Smooth muscle cell (in vitro differentiated cells): Measurements from ENCODE around the gene F12. TPM values are rescaled to one million over a fixed set of nuclear protein-coding genes. Genes with fewer than 3 reads are reported as not detected.

ENCODE experiments used
- DNase-seq: peaks from one replicate; lab custom pipeline; 2025; ENCODE audit not compliant: unreplicated experiment; lab: John Stamatoyannopoulos, UW
- H2AFZ ChIP-seq: fragments of 200-600 bp; sonication (generic); 2 replicates; pipeline ENCODE4 v1.6.0; 2016; ENCODE audit warnings: antibody characterized with exemption, low read depth, mild to moderate bottlenecking
- H3F3A ChIP-seq: fragments of 200-600 bp; sonication (generic); 2 replicates; pipeline ENCODE4 v1.6.0; 2017; ENCODE audit warnings: antibody characterized with exemption, low read depth
- H3K27ac ChIP-seq: fragments of 200-600 bp; sonication (generic); 2 replicates; pipeline ENCODE4 v1.5.1; 2016; ENCODE audit warnings: low read depth, mild to moderate bottlenecking
- H3K27me3 ChIP-seq: fragments of 200-600 bp; sonication (generic); 2 replicates; pipeline ENCODE4 v1.6.1; 2016; ENCODE audit warnings: low read depth, mild to moderate bottlenecking
- H3K36me3 ChIP-seq: fragments of 200-600 bp; sonication (generic); 2 replicates; pipeline ENCODE4 v1.5.1; 2016; ENCODE audit warnings: low read depth
- H3K4me1 ChIP-seq: fragments of 200-600 bp; sonication (generic); 2 replicates; pipeline ENCODE4 v1.5.1; 2016; ENCODE audit warnings: low read depth
- H3K4me2 ChIP-seq: fragments of 200-600 bp; sonication (generic); 2 replicates; pipeline ENCODE4 v1.6.0; 2016; ENCODE audit warnings: mild to moderate bottlenecking
- H3K4me3 ChIP-seq: fragments of 200-600 bp; sonication (generic); 2 replicates; pipeline ENCODE4 v1.5.1; 2016; ENCODE audit warnings: mild to moderate bottlenecking
- H3K79me2 ChIP-seq: fragments of 200-600 bp; sonication (generic); 2 replicates; pipeline ENCODE4 v1.6.0; 2016; ENCODE audit warnings: low read depth, mild to moderate bottlenecking
- H3K9ac ChIP-seq: fragments of 200-600 bp; sonication (generic); 2 replicates; pipeline ENCODE4 v1.6.0; 2016; ENCODE audit warnings: low read depth
- H3K9me3 ChIP-seq: fragments of 200-600 bp; sonication (generic); replicated peaks from 2 replicates; pipeline ENCODE4 v1.5.1; 2016; ENCODE audit warnings: low read depth
- H4K20me1 ChIP-seq: fragments of 200-600 bp; sonication (generic); 2 replicates; pipeline ENCODE4 v1.6.0; 2016; ENCODE audit warnings: low read depth
- WGBS: methylation state at CpG from one replicate; pipeline ENCODE4 v1.1.7; 2016; ENCODE audit warnings: low lambda C conversion rate; 5-methylcytosine and 5-hydroxymethylcytosine counted together
- polyA plus RNA-seq: library from polyadenylated mRNA; unstranded; fragments of >200 nt; fragmentation: Nextera tagmentation; extraction: Ambion mirVana; gene quantifications from 2 replicates; pipeline ENCODE4 v1.2.1, GENCODE V29; 2016
- total RNA-seq: library from RNA; depleted of rRNA; stranded (reverse); fragments of >200 nt; gene quantifications from 2 replicates; pipeline ENCODE4 v1.2.3, GENCODE V29; 2014
- TF ChIP-seq, protein P1 (sequence below): fragments of 200-600 bp; sonication (generic); IDR thresholded peaks from 2 replicates; pipeline ENCODE4 v1.5.1; 2017; ENCODE audit warnings: borderline replicate concordance, mild to moderate bottlenecking, antibody characterized with exemption; ENCODE audit not compliant: insufficient read depth, poor library complexity, severe bottlenecking

F12 gene
- total and polyA plus RNA-seq, 2 experiments from 2014 or later: 3.6 to 15.0 TPM

DNA sequence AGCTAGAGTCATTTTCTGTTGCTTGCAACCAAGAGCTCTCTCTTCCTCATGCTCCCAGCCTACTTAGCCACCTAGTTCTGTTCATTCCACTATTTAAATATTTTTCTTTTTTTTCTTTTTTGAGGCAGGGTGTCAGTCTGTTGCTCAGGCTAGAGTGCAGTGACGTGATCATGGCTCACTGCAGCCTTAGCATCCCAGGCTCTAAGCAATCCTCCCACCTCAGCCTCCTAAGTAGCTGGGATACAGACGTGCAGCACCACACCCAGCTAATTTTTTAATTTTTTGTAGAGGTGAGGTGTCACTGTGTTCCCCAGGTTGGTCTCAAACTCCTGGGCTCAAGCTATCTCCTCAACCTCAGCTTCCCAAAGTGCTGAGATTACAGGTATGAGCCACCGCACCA lies 5.1 kb upstream of the F12 start:
- H3K36me3 ChIP-seq: no peaks in the 10 kb centered on the region
- H3K79me2 ChIP-seq: no peaks in the 10 kb centered on the region
- no peak overlapping the region for H3K4me2 ChIP-seq
- H3K9ac ChIP-seq: no peak overlapping the region
- no peaks in the 10 kb centered on the region for H3K9me3 ChIP-seq
- TF ChIP-seq, protein P1, sequence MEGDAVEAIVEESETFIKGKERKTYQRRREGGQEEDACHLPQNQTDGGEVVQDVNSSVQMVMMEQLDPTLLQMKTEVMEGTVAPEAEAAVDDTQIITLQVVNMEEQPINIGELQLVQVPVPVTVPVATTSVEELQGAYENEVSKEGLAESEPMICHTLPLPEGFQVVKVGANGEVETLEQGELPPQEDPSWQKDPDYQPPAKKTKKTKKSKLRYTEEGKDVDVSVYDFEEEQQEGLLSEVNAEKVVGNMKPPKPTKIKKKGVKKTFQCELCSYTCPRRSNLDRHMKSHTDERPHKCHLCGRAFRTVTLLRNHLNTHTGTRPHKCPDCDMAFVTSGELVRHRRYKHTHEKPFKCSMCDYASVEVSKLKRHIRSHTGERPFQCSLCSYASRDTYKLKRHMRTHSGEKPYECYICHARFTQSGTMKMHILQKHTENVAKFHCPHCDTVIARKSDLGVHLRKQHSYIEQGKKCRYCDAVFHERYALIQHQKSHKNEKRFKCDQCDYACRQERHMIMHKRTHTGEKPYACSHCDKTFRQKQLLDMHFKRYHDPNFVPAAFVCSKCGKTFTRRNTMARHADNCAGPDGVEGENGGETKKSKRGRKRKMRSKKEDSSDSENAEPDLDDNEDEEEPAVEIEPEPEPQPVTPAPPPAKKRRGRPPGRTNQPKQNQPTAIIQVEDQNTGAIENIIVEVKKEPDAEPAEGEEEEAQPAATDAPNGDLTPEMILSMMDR: no peak
- H3K27ac ChIP-seq: no peak overlapping the region
- H3F3A ChIP-seq: no peaks in the 10 kb centered on the region
- no peak for DNase-seq
- H4K20me1 ChIP-seq: no peaks in the 10 kb centered on the region
- no peaks in the 10 kb centered on the region for H3K27me3 ChIP-seq
- 88% methylated on average over 3 of the region's 3 CpGs for WGBS
- H3K4me1 ChIP-seq: no peaks in the 10 kb centered on the region
- H3K4me3 ChIP-seq: no peak overlapping the region
- no peak overlapping the region for H2AFZ ChIP-seq

DNA sequence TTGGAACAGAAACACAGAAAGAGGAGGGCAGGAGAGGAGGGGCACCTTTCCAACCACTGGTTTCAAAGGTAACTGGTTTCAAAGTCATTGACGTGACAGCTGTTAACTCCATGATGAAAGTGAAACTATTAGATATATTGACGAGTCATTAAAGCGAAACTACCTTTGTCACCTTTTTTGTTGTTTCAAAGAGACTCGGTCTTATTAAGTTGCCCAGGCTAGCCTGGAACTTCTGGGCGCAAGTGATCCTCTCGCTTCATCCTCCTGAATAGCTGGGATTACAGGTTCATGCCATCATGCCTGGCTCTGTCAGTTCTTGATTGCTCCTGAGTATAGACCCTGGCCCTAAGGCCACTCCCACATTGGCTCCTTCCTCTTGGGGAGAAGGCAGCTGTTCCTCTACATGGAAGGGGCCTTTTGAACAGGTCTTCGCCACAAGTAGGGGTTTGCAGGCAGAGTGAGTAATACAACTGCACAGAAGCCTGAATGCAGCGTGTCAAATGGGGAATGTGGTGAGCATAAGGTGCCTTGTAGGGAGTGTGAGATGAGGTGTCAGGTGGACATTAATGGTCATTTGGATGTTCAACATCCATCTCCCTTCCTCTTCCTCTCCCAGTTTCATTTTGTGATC lies 3.4 kb upstream of the F12 start:
- Histone ChIP-seq H3F3A (no peaks in the 10 kb centered on the region), H3K36me3 (no peaks in the 10 kb centered on the region), H2AFZ (no peak overlapping the region), H3K4me3 (no peak overlapping the region), H4K20me1 (no peaks in the 10 kb centered on the region), H3K27ac (no peak overlapping the region), H3K79me2 (no peaks in the 10 kb centered on the region), H3K9ac (no peak overlapping the region), H3K9me3 (no peaks in the 10 kb centered on the region), H3K27me3 (no peaks in the 10 kb centered on the region), H3K4me1 (no peaks in the 10 kb centered on the region), H3K4me2 (no peak overlapping the region)
- 90% methylated on average over 8 of the region's 8 CpGs for WGBS
- TF ChIP-seq, protein P1: no peak
- no peak for DNase-seq

DNA sequence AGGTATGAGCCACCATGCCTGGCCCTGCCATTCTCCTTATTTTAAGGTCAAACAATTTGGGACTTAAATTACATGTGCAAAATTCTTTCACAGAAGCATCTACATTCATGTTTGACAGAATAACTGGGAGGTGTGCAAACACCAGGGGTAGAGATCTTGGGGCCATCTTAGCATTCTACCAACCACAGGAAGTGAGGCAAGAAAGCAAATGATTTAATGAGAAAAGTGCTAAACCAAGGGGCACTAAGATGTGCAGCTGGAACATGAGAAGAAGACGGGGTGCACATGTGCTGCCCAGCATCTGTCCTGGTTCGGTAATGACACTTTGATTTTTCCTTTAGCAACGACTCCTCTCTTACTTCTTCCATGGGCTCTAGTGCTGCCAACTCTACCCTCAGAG lies 1.2 kb upstream of the F12 start:
- H3K9ac ChIP-seq: no peak overlapping the region
- H3K27ac ChIP-seq: no peak overlapping the region
- H3K36me3 ChIP-seq: no peaks in the 10 kb centered on the region
- no peak for DNase-seq
- H3K27me3 ChIP-seq: peaks cover 9% of the 10 kb centered on the region
- no peaks in the 10 kb centered on the region for H3F3A ChIP-seq
- H3K4me2 ChIP-seq: no peak overlapping the region
- no peaks in the 10 kb centered on the region for H3K79me2 ChIP-seq
- TF ChIP-seq, protein P1: no peak
- H2AFZ ChIP-seq: no peak overlapping the region
- 83% methylated on average over 3 of the region's 3 CpGs for WGBS
- H3K9me3 ChIP-seq: no peaks in the 10 kb centered on the region
- no peaks in the 10 kb centered on the region for H3K4me1 ChIP-seq
- H4K20me1 ChIP-seq: no peaks in the 10 kb centered on the region
- H3K4me3 ChIP-seq: no peak overlapping the region

DNA sequence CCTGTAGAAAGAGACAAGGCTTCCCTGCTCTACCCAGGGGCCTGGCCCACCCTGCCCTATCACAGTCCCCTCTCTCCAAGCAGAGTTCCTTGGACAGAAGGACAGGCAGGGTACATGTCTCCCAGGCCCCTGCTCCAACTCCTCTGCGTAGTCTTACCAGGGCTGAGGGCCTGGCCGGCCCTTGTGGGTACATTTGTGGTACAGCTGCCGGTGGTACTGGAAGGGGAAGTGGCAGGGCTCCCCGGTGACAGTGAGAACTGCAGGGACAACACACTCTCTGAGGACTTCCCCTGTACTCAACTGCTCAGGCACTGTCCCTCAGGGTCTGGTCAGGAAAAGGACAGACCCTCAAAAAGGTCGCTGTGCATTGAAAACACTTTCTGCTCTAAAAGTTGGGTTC lies 3.6 kb downstream of the F12 start:
- no peak overlapping the region for H3K9ac ChIP-seq
- no peak overlapping the region for H2AFZ ChIP-seq
- no peak overlapping the region for H3K4me3 ChIP-seq
- TF ChIP-seq, protein P1: no peak
- no peak for DNase-seq
- H3K4me2 ChIP-seq: no peak overlapping the region
- WGBS: 92% methylated on average over 5 of the region's 5 CpGs
- no peaks in the 10 kb centered on the region for H3K36me3 ChIP-seq
- peaks cover 9% of the 10 kb centered on the region for H3F3A ChIP-seq
- peaks cover 23% of the 10 kb centered on the region for H3K27me3 ChIP-seq
- no peaks in the 10 kb centered on the region for H3K79me2 ChIP-seq
- no peak overlapping the region for H3K27ac ChIP-seq
- no peaks in the 10 kb centered on the region for H4K20me1 ChIP-seq
- H3K4me1 ChIP-seq: peaks cover 18% of the 10 kb centered on the region
- no peaks in the 10 kb centered on the region for H3K9me3 ChIP-seq
